Left lung (tissue), 10 donors: ENCODE measurements around the gene RNF181. TPM values are rescaled to one million over a fixed set of nuclear protein-coding genes. Genes with fewer than 3 reads are reported as not detected.
A peak's percentile ranks its signal among the peaks of the same experiment; 100 is the strongest.

ENCODE experiments used
- ATAC-seq: fragments of 200-7000 bp; cut with Tn5 transposase; one replicate; pipeline ENCODE4 v1.9.1; 2020; ENCODE audit warnings: moderate library complexity
- DNase-seq, 4 donors: peaks; one replicate each; pipeline ENCODE4 v3.0.0-alpha.2; 2013 to 2020
- H3K27ac ChIP-seq, 2 donors: fragments of 200-600 bp; sonication (generic) in 1 of 2; one replicate each; pipeline versions ENCODE4 v1.5.0 to v1.8.0; 2020 to 2021
- H3K27me3 ChIP-seq, 2 donors: fragments of 200-600 bp; sonication (generic) in 1 of 2; one replicate each; pipeline versions ENCODE4 v1.5.0 to v1.8.0; 2020 to 2021
- H3K36me3 ChIP-seq, 2 donors: fragments of 200-600 bp; sonication (generic) in 1 of 2; one replicate each; pipeline versions ENCODE4 v1.5.0 to v1.8.0; 2020 to 2021
- H3K4me1 ChIP-seq, 2 donors: fragments of 200-600 bp; one replicate each; pipeline ENCODE4 v1.8.0; 2021
- H3K4me3 ChIP-seq, 2 donors: fragments of 200-600 bp; sonication (generic) in 1 of 2; one replicate each; pipeline versions ENCODE4 v1.5.0 to v1.8.0; 2020 to 2021; ENCODE audit warnings: mild to moderate bottlenecking in 1 of 2
- H3K9me3 ChIP-seq, 2 donors: fragments of 200-600 bp; sonication (generic) in 1 of 2; one replicate each; pipeline versions ENCODE4 v1.5.0 to v1.8.0; 2020 to 2021
- CTCF ChIP-seq, 2 donors: fragments of 200-600 bp; sonication (generic) in 1 of 2; IDR thresholded peaks; one replicate each; pipeline versions ENCODE4 v1.5.0 to v1.8.0; 2021; ENCODE audit warnings: antibody characterized with exemption in 2 of 2
- intact Hi-C, 2 donors: fragments of 100-400 bp; cut with DNase I; formaldehyde crosslinking; loops; one replicate each; pipeline versions ENCODE4 v1.11.2 to v1.14.2; 2022
- polyA plus RNA-seq, 6 donors: library from polyadenylated mRNA; unstranded; fragments of 120-200 nt; gene quantifications; one replicate each; pipeline ENCODE4 v1.2.1, GENCODE V29; 2013; ENCODE audit not compliant: insufficient read length in 6 of 6
- total RNA-seq, 2 donors: library from RNA; stranded (reverse); fragmentation: NEBNext Ultra II Directional; extraction: Animal tissue kit (Norgen Biotek cat#: 25700); gene quantifications; one replicate each; pipeline ENCODE4 v1.2.1, GENCODE V29; 2021
- donor health status: DM: no; HTN: yes; CAD: no.
- donor health status: DM: no; HTN: no; CAD: no.

RNF181 gene
- total and polyA plus RNA-seq, 8 donors: 94.9 to 109 (median 101) TPM

- H3K4me1 ChIP-seq: peaks cover 30 to 71% of the 10 kb centered on the region in 2 donors
- H3K36me3 ChIP-seq: peaks cover 0 to 40% of the 10 kb centered on the region in 2 donors
- DNase-seq: peak in 1 of 4 donors; percentile 43
- H3K27ac ChIP-seq: no peak overlapping the region
- no peaks in the 10 kb centered on the region for H3K27me3 ChIP-seq
- TF ChIP-seq CTCF (IDR thresholded peaks at IDR 0.05): no peak
- intact Hi-C loops: no loop called here
- no peak overlapping the region for H3K4me3 ChIP-seq
- H3K9me3 ChIP-seq: no peaks in the 10 kb centered on the region
- ATAC-seq: no peak
Measured at GRCh38 chr2:85598594-85599340, 3.2 kb downstream of the RNF181 start.

GRCh38 chr2:85599468-85600234, 4.1 kb downstream of the RNF181 start:
- intact Hi-C loops: no loop called here
- DNase-seq (peak in 1 of 4 donors; percentile 54), ATAC-seq (no peak)
- H3K36me3 ChIP-seq: peaks cover 0 to 40% of the 10 kb centered on the region in 2 donors
- peaks cover 35 to 71% of the 10 kb centered on the region in 2 donors for H3K4me1 ChIP-seq
- H3K9me3 ChIP-seq: no peaks in the 10 kb centered on the region
- peak overlapping the region in 1 of 2 donors; percentile 5 for H3K27ac ChIP-seq
- no peak overlapping the region for H3K4me3 ChIP-seq
- no peak for TF ChIP-seq CTCF (IDR thresholded peaks at IDR 0.05)
- H3K27me3 ChIP-seq: no peaks in the 10 kb centered on the region

GRCh38 chr2:85600235-85600575, 4.7 kb downstream of the RNF181 start:
- ATAC-seq (no peak), DNase-seq (no peak)
- H3K4me3 ChIP-seq: no peak overlapping the region
- peaks cover 0 to 40% of the 10 kb centered on the region in 2 donors for H3K36me3 ChIP-seq
- no peaks in the 10 kb centered on the region for H3K27me3 ChIP-seq
- H3K4me1 ChIP-seq: peaks cover 37 to 72% of the 10 kb centered on the region in 2 donors
- peak overlapping the region in 1 of 2 donors; percentile 5 for H3K27ac ChIP-seq
- intact Hi-C loops: no loop called here
- H3K9me3 ChIP-seq: no peaks in the 10 kb centered on the region
- no peak for TF ChIP-seq CTCF (IDR thresholded peaks at IDR 0.05)

GRCh38 chr2:85600951-85601770, 5.6 kb downstream of the RNF181 start:
- Histone ChIP-seq H3K4me3 (peak overlapping the region; percentile 78 to 88), H3K9me3 (no peaks in the 10 kb centered on the region), H3K27me3 (no peaks in the 10 kb centered on the region), H3K27ac (peak overlapping the region in 1 of 2 donors; percentile 83), H3K4me1 (peaks cover 40 to 81% of the 10 kb centered on the region in 2 donors), H3K36me3 (peaks cover 0 to 40% of the 10 kb centered on the region in 2 donors)
- ATAC-seq (no peak), DNase-seq (no peak)
- no peak for TF ChIP-seq CTCF (IDR thresholded peaks at IDR 0.05)
- intact Hi-C loops: no loop called here
